Tongue (tissue), 2 donors: ENCODE measurements around the gene ARHGEF12. TPM values are rescaled to one million over a fixed set of nuclear protein-coding genes. Genes with fewer than 3 reads are reported as not detected.

Experiments
- DNase-seq: peaks from one replicate; pipeline ENCODE4 v3.0.0-alpha.2; 2015
- total RNA-seq: library from RNA; depleted of rRNA; stranded (reverse); fragments of >200 nt; gene quantifications from one replicate; pipeline ENCODE4 v1.2.3, GENCODE V29; 2014

The ARHGEF12 gene
- total RNA-seq, 1 donor from 2014 or later = 134 TPM

- no peak for DNase-seq
These were observed 184.0 kb downstream of the ARHGEF12 start for GRCh38 chr11:120520091-120520822.

- no peak for DNase-seq
These were observed 185.0 kb downstream of the ARHGEF12 start for GRCh38 chr11:120521176-120521575.

- no peak for DNase-seq
These were observed 185.8 kb downstream of the ARHGEF12 start for GRCh38 chr11:120522021-120522420.

- no peak for DNase-seq
These were observed 186.5 kb downstream of the ARHGEF12 start for GRCh38 chr11:120522736-120523135.

DNA sequence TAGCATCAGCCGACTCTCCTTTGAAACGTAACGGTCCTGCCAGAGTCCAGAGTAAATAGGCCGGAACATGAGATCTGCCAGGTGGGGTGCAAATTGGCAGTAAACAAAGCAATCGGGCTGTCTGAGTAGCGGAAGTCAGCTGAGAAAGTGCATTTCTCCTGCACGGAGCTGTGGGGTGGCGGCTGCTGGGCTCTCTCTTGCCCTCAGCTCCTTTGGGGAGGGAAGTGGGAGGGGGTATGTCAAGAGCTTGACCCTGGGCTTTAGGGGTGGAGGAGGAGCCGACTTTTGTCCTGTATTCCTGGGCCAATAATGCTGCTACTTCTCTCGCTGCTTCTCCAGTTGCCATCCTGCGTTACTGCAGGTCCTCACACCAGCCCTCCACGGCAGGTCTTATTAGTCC is 187.0 kb downstream of the ARHGEF12 start:
- no peak for DNase-seq

DNA sequence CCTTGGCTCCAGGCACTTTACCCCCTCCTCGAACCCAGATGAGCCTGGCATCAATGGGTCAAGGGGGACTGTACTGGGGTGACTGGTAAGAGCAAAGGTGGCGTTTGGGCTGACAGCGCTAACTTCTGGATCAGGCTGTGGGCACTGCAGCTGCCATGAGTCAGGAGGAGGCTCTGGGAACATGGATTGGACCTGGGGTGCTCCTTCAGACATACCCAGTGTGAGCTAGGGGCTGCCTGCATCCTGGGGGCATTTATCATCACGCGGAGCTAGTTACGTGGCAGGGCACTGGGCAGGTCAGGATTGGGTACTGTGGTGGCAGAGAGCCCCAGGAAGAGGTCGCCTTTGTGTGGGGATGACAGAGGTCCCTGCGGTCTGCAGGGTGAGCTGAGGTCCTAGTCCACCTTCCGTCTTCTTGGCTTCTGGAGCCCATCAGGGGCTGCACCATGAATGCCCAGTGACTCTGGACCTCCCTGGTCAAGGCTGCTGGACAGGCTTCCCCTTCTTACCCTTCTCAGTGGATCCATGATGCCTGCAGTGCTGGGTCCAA is 188.4 kb downstream of the ARHGEF12 start:
- DNase-seq = no peak

- DNase-seq = no peak
These were observed 189.3 kb downstream of the ARHGEF12 start for GRCh38 chr11:120525261-120526171.

- no peak for DNase-seq
These were observed 190.0 kb downstream of the ARHGEF12 start for GRCh38 chr11:120526241-120526640.

DNA sequence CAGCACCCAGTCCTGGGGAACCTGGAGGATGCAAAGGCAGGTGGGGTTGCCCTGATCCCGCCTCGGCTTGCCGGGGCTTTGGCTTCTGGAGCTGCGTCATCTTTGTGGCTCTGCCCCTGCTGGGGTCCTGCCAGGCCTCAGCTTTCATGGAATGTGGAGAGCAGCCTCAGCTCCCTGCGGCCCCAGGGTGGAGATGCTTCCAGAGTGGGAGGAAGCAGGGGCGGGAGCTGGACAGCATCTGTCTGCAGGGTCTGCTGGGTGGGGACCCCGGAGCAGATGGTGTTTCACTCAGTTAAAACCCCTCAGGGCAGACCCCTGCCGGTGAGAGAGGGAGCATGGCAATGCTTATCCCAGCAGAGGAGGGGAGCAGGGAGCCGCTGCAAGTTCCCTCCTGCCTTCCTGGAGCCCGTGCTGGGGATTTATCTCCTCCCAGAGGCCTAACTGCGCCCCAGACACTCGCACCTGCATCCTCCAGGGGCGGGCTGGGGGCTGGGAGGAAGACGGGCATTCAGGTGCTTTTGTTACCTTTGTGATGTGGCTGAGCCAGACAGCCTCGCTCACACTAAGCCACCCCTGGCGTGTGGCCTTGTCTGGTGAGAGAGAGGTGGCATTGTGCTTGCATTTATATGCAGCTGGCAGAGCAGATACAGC is 191.0 kb downstream of the ARHGEF12 start:
- peak; percentile 86 for DNase-seq

GRCh38 chr11:120528749-120529148 is 192.5 kb downstream of the ARHGEF12 start:
- DNase-seq = no peak

DNA sequence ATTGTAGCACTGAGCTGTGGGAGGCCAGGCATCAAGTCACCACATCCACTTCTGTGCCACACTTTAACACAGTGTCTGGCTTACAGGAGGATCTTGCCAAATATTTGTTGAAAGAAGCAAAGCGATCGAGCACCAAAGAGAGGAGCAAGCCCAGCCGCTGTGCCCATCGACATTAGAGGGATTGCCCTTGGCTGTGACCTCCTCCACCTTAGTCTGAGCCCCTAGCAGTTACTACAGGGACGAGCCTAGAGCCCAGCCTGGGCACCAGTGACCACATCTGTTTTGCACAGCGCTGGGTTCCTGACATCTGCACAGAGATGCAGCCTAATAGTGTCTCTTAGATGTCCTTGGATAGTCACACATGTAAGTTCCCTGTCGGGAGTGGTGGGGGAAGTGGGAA is 193.0 kb downstream of the ARHGEF12 start:
- no peak for DNase-seq

DNA sequence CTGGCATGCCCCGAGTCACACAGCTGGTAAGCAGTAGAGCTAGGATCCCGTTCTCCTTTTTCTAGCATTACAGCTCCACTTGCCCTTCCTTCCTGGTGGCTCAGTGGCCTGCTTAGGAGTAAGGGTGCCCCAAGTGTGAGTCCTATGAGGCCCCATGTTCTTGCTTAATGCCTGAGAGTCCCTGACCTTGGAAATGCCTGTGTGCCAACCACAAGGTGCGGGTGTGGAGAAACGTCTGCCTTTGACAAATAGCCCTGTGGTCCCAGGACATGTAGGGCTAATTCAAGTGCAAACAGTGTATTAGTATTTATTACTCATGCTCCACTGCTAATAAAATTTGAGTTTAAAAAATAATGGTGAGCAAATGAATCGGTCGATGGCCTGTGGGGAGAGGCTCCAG is 193.7 kb downstream of the ARHGEF12 start:
- DNase-seq = no peak

GRCh38 chr11:120532082-120532831 is 196.0 kb downstream of the ARHGEF12 start:
- no peak for DNase-seq

DNA sequence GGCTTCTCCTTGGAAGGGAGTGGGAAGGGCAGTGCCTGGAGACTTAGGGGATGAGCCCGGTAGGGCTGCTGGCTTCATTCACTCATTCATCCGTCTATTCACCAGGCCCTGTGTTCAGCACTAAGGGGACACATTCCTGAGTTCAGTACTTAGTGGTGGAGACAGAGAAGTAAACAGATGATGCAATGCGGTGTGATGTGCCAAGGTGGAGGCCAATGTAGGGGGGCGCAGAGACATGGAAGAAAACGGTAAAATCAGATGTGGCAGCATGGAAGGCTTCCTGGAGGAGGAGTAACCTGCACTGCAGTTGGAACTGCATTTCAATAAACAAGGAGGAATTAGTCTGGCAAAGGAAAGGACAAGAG is 196.6 kb downstream of the ARHGEF12 start:
- peak; percentile 45 for DNase-seq

DNA sequence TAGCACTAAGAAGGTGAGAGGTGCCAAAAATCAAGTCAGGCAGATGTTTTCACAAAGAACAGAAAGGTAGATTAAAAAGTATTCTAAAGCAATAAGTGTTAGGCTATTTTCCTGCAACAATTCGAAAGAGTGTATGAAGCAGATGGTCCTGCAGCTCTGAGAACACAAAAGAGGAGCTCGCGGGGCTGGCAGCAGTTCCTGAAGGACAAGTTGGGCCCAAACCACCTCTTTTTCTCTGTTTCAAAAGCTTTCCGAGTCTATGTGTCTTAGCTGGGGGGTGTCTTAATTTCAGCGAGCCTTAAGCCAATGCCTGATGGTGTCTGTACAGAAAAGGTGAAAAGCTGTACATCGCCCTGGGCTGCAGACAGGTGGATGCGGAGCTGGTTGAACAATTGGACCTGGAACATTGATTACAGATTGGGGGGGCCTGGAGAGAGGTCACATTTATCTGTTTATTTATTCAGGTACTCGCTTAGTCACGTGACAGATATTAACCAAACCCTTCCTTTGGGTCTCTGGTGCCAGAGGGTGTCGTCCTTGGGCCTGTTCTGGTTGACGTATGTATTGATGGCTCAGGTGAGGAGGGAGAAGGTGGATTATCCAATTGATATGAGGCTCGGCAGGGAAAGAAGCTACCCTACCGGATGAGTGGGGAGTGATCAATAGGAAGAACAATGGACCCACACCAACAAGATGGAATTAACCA is 200.0 kb downstream of the ARHGEF12 start:
- no peak for DNase-seq

DNA sequence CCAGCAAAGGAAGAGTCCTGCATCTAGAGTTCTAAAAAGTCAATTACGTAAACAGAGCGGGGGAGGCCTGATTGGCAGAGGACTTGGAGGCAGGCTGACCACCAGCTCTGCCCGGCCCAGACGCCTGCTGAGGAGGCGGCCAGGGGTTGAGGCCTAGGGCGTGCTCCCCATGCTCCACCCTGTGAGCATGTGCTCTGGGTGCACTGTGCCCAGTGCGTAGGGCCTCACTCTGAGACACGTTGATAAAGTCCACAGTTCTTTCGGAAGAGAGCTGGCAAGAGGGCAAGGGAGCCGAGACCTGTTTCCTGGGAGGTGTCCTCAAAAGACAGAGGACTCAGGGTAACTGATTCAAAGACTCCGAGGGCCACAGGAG is 200.6 kb downstream of the ARHGEF12 start:
- DNase-seq = no peak

DNA sequence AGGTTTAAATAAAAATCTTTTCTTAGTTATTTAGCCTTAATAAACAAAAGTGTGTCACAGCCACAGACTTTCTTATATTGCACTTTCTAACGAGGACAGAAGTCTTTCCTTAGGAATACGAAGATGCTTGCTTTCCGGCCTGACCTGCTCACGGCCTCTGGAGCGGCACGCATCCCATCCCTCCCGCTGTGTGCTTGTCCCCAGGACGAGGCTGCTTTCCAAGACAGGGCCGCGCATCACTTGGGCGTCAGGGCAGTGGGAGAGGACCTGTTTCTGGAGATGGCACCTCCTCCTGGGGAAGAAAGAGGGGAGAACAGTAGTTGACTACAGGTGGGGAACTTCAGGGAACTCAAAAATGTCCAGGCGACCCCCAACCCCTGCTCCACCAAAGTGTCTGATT is 201.8 kb downstream of the ARHGEF12 start:
- DNase-seq = no peak

- no peak for DNase-seq
These were observed 202.5 kb downstream of the ARHGEF12 start for GRCh38 chr11:120538707-120539106.
